ENCODE data around the gene KCNQ5. TPM values are rescaled to one million over a fixed set of nuclear protein-coding genes. Genes with fewer than 3 reads are reported as not detected.

The KCNQ5 gene
- total RNA-seq, 6 donors from 2014 or later: 0.30 to 3.1 (median 0.32) TPM

- H3K27me3 ChIP-seq: no peaks in the 10 kb centered on the region
- TF ChIP-seq CTCF (IDR thresholded peaks at IDR 0.05) (no peak), POLR2A (IDR thresholded peaks at IDR 0.05) (no peak), POLR2AphosphoS5 (IDR thresholded peaks at IDR 0.05) (no peak), EP300 (IDR thresholded peaks at IDR 0.05) (no peak)
- H3K4me1 ChIP-seq: no peaks in the 10 kb centered on the region
- no peaks in the 10 kb centered on the region for H3K9me3 ChIP-seq
- no peaks in the 10 kb centered on the region for H3K36me3 ChIP-seq
- no peak for DNase-seq
- 82 to 89% methylated on average over 2 of the region's 2 CpGs for WGBS, 2 donors
- ATAC-seq (ENCODE audit: low FRiP score in 2 of 2): no peak
- no peak overlapping the region for H3K4me3 ChIP-seq
- H3K27ac ChIP-seq: no peak overlapping the region
Observed at GRCh38 chr6:73045609-73046008, 423.7 kb downstream of the KCNQ5 start.

- no peak for DNase-seq
- no peak overlapping the region for H3K27ac ChIP-seq
- H3K4me3 ChIP-seq: no peak overlapping the region
- 31 to 36% methylated on average over 2 of the region's 2 CpGs for WGBS, 2 donors
- H3K4me1 ChIP-seq: no peaks in the 10 kb centered on the region
- ATAC-seq (ENCODE audit: low FRiP score in 2 of 2): no peak
- H3K9me3 ChIP-seq: no peaks in the 10 kb centered on the region
- H3K27me3 ChIP-seq: no peaks in the 10 kb centered on the region
- H3K36me3 ChIP-seq: no peaks in the 10 kb centered on the region
- TF ChIP-seq EP300 (IDR thresholded peaks at IDR 0.05) (no peak), POLR2A (IDR thresholded peaks at IDR 0.05) (no peak), CTCF (IDR thresholded peaks at IDR 0.05) (no peak), POLR2AphosphoS5 (IDR thresholded peaks at IDR 0.05) (no peak)
Observed at GRCh38 chr6:73047801-73048200, 425.9 kb downstream of the KCNQ5 start.

DNA sequence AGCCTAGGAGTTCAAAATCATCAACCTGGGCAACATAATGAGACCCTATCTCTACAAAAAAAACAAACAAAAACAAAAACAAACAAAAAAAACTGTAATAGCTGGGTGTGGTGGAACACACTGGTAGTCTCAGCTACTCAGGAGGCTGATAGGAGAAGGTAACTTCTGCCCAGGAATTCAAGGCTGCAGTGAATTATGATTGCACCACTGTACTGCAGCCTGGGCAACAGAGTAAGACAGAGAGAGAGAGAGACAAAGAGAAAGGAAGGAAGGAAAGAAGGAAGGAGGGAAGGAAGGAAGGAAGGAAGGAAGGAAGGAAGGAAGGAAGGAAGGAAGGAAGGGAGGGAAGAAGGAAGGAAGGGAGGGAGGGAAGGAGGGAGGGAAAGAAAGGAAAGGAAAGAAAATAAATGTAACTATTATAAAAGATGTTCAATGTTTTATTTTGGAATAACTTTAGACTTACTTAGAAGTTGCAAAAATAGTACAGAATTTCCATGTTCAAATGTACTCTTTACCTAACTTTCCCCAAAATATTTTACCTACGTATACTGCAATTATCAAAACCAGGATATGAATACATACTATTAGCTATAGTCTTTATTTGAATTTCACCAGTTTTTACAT, 428.2 kb downstream of the KCNQ5 start:
- ATAC-seq (ENCODE audit: low FRiP score in 2 of 2) (no peak), DNase-seq (no peak)
- H3K9me3 ChIP-seq: no peaks in the 10 kb centered on the region
- no peaks in the 10 kb centered on the region for H3K4me1 ChIP-seq
- H3K36me3 ChIP-seq: no peaks in the 10 kb centered on the region
- TF ChIP-seq EP300 (IDR thresholded peaks at IDR 0.05) (no peak), CTCF (IDR thresholded peaks at IDR 0.05) (no peak), POLR2AphosphoS5 (IDR thresholded peaks at IDR 0.05) (no peak), POLR2A (IDR thresholded peaks at IDR 0.05) (no peak)
- 90 to 97% methylated on average over 1 of the region's 1 CpG for WGBS, 2 donors
- no peak overlapping the region for H3K27ac ChIP-seq
- no peak overlapping the region for H3K4me3 ChIP-seq
- no peaks in the 10 kb centered on the region for H3K27me3 ChIP-seq

GRCh38 chr6:73050706-73051105, 428.8 kb downstream of the KCNQ5 start:
- Histone ChIP-seq H3K36me3 (no peaks in the 10 kb centered on the region), H3K4me1 (no peaks in the 10 kb centered on the region), H3K27ac (no peak overlapping the region), H3K27me3 (no peaks in the 10 kb centered on the region), H3K4me3 (no peak overlapping the region), H3K9me3 (no peaks in the 10 kb centered on the region)
- ATAC-seq (ENCODE audit: low FRiP score in 2 of 2) (no peak), DNase-seq (no peak)
- TF ChIP-seq POLR2A (IDR thresholded peaks at IDR 0.05) (no peak), EP300 (IDR thresholded peaks at IDR 0.05) (no peak), CTCF (IDR thresholded peaks at IDR 0.05) (no peak), POLR2AphosphoS5 (IDR thresholded peaks at IDR 0.05) (no peak)
- 86 to 88% methylated on average over 1 of the region's 1 CpG for WGBS, 2 donors

GRCh38 chr6:73051147-73051546, 429.3 kb downstream of the KCNQ5 start:
- no peaks in the 10 kb centered on the region for H3K27me3 ChIP-seq

More at GRCh38 chr6:73051147-73051546, 429.3 kb downstream of the KCNQ5 start:
- ATAC-seq (ENCODE audit: low FRiP score in 2 of 2) (no peak), DNase-seq (peak in 1 of 2 donors; percentile 53)
- Histone ChIP-seq H3K27ac (no peak overlapping the region), H3K4me1 (no peaks in the 10 kb centered on the region), H3K4me3 (no peak overlapping the region), H3K36me3 (no peaks in the 10 kb centered on the region), H3K9me3 (no peaks in the 10 kb centered on the region)
- no peak for TF ChIP-seq POLR2AphosphoS5 (IDR thresholded peaks at IDR 0.05)
- TF ChIP-seq EP300 (IDR thresholded peaks at IDR 0.05): no peak
- TF ChIP-seq CTCF (IDR thresholded peaks at IDR 0.05): no peak
- no peak for TF ChIP-seq POLR2A (IDR thresholded peaks at IDR 0.05)
- 89 to 96% methylated on average over 3 to 5 of the region's 5 CpGs for WGBS, 2 donors
